NCI-H748 treated with DMSO at 0.1 percent for 48 hours (cell line): ENCODE data around the gene LRRC71.
"Not testable (repeated sequence)": the region's sequence is repeated elsewhere in the genome, so short reads cannot be mapped to it uniquely, and the experiment has no call there.

ENCODE experiments used
- DNase-seq: peaks from one replicate; lab custom pipeline; 2025; lab: John Stamatoyannopoulos, UW

LRRC71 gene

DNA sequence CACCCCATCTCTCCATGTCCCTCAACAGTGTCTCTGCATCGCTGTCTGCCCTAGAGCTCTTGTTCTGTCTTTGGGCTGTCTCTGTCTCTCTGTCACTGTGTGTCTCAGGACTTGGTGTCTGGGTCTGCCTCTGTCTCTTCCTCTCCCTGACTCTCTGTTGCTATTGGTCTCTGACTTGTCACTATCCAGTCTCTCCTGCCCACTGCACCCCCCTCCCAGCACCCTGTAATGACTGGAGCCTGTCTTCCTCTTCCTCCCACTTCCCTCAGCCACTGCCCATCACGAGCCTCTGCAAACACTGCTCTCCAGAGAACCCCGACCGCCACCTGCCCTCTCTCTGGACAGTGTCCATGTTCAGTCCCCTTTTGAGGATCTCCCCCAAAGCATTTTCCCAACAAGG lies 14.8 kb upstream of the LRRC71 start:
- DNase-seq, result no peak

DNA sequence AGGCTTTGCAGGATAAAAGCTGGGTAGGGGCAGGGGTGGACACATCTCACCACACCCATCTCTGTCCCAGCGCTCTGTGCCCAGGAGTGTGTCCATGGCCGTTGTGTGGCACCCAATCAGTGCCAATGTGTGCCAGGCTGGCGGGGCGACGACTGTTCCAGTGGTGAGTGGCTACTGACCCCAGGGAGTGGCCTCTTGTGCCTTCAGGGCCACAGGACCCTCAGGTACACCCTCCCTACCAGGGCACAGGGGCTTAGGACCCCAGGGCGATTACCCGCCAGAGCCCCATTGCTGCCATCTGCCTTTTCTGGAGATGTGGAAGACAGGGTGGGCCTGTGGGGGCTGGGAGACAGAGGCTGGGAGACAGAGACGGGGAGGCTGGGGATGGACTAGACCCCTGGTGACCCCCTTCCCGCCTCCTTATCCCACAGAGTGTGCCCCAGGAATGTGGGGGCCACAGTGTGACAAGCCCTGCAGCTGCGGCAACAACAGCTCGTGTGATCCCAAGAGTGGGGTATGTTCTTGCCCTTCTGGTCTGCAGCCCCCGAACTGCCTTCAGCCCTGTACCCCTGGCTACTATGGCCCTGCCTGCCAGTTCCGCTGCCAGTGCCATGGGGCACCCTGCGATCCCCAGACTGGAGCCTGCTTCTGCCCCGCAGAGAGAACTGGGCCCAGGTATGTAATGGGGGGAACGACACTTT lies 14.1 kb upstream of the LRRC71 start:
- no peak for DNase-seq

DNA sequence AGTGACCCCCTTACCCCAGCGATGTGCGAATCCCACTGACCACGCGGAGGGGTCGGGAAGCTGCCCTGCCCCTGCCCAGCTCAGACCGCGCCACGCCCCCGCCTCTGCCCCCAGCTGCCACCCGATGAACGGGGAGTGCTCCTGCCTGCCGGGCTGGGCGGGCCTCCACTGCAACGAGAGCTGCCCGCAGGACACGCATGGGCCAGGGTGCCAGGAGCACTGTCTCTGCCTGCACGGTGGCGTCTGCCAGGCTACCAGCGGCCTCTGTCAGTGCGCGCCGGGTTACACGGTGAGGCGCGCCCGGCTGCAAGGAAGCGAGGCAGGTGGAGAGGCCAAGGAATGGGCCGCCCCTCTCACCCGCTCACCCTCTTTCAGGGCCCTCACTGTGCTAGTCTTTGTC lies 11.9 kb upstream of the LRRC71 start:
- DNase-seq, result no peak

DNA sequence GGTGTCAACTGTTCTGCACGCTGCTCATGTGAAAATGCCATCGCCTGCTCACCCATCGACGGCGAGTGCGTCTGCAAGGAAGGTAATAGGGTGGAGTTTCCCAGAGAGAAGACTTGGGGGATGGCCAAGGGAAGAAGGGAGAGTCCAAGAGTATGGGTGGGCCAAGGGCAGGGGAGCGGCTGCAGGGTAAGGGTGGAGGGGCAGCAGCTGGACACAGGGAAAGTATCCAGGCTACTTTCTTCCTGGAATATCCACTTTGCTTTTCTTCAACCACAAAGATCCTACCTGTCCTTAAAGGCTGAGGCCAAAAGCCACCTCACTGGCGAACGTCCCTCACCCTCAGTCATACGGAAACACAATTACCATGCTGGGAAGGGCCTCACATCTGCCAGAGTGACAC lies 11.5 kb upstream of the LRRC71 start:
- DNase-seq, result no peak

DNA sequence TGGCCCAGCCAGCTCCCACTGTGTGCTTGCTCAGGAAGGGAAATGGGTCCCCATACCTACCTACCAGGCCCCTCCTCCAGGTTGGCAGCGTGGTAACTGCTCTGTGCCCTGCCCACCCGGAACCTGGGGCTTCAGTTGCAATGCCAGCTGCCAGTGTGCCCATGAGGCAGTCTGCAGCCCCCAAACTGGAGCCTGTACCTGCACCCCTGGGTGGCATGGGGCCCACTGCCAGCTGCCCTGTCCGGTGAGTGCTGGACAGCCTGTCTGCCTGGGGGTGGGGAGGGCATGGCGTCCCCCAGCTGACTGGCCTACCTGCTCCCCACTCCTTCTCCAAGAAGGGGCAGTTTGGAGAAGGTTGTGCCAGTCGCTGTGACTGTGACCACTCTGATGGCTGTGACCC lies 10.8 kb upstream of the LRRC71 start:
- DNase-seq, result no peak

DNA sequence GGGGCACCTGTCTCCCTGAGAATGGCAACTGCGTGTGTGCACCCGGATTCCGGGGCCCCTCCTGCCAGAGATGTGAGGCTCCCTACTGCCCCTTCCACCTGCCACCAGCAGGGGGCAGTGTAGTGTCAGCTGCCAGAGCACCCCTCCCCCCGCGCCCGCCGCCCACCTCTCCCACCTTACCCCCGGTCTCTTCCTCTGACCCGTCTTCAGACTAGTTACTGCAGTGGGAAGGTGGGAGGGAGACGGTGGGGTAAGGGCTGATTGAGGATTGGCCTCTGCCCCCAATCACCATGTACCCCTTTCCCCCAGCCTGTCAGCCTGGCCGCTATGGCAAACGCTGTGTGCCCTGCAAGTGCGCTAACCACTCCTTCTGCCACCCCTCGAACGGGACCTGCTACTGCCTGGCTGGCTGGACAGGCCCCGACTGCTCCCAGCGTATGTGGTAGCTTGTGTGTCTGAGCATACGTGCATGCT lies 10.1 kb upstream of the LRRC71 start:
- no peak for DNase-seq

DNA sequence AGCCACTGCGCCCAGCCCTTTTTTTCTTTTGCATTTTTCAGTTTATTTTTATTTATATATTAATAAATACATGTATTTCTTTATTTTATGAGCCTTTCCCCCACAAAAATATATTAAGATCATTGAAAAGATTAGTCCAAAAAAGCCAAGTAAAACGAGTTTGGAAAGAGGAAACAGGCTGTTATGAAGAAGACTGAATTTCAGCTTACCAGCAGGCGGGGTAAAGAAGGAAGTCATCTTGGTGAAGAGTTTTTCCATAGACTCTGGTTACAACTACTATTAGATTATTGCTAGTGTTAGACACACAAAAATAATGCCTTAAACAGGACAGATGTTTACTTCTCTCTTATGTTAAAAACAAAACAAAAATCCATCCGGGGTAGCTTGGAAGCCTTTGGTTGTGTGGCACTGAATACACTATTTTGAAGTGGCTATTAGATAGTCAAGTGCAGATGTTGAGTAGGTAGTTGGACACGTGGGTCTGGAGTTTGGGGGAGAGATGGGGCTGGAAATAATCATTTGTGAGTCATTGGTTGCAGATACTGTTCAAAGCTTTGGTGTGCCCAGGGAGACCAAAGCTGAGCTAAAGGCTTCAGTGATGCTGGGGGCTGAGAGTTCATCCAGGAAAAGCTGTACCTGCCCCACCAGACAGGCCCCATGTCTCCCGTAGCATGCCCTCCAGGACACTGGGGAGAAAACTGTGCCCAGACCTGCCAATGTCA lies 8.7 kb upstream of the LRRC71 start:
- no peak for DNase-seq

DNA sequence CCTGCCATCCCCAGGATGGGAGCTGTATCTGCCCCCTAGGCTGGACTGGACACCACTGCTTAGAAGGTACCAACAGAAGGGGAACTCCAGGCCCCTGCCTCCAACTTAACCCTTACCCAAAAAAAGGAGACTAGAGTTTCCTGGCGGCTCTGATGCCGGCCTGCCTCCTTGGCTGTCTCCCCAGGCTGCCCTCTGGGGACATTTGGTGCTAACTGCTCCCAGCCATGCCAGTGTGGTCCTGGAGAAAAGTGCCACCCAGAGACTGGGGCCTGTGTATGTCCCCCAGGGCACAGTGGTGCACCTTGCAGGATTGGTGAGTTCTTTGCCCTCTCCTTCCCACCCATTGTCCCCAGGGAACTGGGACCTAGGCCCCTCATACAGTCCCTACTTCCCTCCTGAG lies 8.1 kb upstream of the LRRC71 start:
- no peak for DNase-seq

DNA sequence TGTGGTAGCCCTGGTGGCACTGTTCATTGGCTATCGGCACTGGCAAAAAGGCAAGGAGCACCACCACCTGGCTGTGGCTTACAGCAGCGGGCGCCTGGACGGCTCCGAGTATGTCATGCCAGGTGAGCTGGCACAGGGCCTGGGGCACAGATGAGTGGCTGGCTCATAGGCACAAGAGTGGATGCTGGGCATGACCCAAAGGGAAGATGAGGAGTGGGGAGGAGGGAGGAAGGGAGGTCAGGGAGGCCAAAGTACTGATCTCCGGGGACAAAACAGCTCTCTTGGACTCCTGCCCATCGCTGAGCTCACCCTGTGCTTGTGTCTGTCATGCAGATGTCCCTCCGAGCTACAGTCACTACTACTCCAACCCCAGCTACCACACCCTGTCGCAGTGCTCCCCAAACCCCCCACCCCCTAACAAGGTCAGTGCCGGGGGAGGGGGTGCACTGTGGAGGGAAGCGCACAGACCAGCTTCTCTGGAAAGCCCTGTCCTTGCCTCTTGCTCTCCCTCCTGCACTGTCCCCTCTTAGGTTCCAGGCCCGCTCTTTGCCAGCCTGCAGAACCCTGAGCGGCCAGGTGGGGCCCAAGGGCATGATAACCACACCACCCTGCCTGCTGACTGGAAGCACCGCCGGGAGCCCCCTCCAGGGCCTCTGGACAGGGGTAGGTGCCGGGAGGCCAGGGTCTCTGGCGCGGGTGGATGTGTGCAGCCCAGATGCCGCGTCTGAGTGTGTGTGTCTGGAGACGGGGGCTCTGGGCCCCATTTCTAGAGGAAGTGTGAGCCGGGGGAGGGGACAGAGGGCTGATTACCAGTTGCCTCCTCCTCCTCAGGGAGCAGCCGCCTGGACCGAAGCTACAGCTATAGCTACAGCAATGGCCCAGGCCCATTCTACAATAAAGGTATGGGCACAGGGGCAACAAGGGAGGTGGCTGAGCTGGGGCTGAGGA lies 7.3 kb upstream of the LRRC71 start:
- no peak for DNase-seq

DNA sequence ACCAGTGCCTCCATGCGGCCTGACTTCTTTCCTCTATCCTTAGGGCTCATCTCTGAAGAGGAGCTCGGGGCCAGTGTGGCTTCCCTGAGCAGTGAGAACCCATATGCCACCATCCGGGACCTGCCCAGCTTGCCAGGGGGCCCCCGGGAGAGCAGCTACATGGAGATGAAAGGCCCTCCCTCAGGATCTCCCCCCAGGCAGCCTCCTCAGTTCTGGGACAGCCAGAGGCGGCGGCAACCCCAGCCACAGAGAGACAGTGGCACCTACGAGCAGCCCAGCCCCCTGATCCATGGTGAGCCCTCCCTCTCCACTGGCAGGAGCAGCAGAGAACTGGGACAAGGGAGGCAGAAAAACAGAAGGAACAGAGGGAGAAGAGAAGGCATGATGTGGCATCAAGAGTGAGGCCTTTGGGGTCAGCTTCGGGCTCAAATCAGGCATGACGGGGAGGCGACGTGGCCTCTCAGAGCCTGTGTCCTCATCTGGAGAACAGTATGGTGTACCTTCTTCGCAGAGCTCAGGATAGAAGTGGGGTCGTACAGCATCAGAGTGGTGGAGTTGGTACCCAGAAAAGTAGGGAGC lies 6.5 kb upstream of the LRRC71 start:
- DNase-seq, result no peak

DNA sequence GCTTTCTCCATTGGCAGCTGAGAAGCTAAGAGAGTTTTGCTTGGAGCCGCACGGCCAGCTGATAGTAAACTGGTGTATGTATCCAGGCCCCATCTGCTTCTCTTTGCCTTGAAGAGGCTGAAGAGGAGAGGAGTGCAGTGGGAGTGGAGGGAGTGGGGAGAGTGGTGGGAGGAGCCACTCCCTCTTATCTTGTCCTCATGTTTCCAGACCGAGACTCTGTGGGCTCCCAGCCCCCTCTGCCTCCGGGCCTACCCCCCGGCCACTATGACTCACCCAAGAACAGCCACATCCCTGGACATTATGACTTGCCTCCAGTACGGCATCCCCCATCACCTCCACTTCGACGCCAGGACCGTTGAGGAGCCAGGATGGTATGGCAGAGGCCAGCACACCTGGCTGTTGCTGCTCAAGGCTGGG lies 6.0 kb upstream of the LRRC71 start:
- DNase-seq, result no peak

DNA sequence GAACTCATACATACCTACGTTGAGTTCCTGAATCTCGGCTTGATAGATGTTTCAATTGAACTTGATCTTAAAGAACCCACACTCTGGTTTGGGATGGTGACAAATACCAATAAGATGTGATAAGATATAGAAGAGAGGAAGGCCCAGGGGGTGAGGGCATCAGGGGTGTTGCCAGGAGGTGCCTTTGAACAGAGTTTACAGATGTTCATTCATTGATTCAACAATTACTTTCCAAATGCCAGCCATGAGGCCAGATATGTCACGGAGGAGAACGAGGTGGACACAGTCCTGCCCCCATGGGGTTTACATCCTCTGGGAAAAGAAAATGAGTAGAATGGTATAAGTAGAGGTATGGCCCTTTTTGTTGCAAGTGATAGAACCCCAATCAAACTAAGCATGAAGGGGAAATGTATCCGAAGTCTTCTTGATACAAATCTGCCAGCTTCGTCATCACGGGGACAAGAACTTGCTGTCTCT lies 659 bp downstream of the LRRC71 start:
- no peak for DNase-seq

DNA sequence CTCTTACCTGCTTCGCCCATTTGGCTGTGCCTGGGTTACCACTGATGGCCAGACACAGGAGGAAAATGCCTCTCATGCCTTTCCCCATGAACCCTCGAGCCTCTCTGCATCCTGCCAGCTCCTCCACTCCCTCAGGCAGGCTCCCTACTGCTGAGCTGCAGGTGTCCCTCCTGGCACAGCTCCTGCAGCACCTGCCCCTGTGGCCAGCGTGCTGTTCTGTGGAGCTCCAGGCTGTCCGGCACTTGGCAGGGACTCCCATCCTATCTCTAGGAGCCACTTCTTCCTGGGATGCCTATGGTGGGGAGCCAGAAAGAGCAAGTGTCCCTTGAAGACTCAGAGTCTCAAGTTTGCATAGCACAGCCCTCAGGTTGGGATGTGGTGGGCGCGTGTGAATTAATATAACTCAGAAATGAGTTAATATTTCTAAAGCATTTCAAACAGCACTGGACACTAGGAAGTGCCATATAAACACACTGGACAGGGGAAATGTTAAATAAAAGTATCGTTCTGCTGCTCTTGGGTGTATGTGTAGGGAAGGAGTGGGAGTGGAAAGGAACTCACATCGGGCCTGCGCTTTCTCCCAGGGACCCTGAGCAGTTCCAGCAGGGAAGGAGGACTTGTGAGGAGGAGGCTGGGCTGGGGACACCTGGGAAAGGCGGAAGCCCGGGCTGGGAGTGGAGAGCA lies 2.7 kb downstream of the LRRC71 start:
- DNase-seq, result no peak

DNA sequence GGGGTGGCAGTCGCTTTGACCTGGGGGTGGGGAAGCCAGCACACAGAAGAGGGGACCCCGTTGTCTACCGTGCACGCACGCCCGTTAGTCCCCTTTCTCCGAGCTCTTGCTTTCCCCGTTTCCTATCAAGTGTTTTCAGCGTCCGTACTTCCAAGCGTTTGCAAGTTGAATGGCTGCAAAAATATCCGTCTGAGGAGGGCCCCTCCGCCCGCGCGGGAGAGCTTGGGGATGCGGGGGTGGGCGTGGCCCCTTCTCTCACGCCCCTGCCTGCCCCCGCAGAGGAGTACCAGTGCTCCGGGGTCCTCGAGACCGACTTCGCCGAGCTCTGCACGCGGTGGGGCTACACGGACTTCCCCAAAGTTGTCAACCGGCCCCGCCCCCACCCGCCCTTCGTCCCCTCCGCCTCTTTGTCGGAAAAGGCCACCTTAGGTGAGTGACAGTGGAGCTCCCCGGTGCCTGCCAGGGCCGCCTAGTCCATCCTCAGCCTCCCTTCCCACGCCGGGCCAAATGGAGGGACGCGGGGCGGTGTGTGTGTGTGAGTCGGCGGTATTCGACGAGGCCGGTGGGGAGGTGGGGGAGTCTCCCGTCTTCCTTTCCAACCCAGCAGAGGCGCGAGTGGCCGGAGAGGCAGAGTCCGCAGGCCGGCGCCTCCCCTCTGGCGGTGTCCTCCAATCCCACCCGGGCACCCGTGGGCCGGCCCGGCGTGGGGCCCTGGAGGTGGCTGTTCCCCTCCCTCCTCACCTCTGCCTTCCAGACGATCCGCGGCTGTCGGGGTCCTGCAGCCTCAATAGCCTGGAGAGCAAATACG lies 3.4 kb downstream of the LRRC71 start:
- no peak for DNase-seq

DNA sequence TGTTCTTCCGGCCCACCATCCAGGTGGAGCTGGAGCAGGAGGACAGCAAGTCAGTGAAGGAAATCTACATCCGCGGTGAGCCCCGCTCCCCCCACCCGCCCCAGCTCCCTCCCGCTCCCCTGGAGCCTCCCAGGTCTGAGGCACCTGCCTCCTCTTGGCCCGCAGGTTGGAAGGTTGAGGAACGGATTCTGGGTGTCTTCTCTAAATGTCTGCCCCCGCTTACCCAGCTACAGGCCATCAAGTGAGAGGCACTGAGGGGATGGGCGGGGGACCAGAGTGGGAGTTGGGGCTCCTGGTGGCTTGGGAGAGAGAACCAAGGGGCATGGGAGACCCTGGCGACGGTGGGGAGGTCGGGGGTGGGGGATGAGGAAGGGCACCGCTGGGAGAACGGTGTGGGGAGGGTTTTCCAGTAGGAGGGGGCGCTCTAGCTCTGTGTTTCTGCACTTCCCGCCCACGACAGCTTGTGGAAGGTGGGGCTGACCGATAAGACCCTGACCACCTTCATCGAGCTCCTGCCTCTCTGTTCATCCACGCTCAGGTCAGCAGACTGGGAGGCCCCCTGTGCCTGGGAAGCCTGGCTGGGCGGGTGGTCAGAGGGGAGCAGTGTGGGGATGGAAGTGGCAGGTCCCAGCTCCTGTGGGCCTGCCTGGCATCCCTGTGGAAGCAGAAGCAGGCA lies 4.2 kb downstream of the LRRC71 start:
- no peak for DNase-seq

DNA sequence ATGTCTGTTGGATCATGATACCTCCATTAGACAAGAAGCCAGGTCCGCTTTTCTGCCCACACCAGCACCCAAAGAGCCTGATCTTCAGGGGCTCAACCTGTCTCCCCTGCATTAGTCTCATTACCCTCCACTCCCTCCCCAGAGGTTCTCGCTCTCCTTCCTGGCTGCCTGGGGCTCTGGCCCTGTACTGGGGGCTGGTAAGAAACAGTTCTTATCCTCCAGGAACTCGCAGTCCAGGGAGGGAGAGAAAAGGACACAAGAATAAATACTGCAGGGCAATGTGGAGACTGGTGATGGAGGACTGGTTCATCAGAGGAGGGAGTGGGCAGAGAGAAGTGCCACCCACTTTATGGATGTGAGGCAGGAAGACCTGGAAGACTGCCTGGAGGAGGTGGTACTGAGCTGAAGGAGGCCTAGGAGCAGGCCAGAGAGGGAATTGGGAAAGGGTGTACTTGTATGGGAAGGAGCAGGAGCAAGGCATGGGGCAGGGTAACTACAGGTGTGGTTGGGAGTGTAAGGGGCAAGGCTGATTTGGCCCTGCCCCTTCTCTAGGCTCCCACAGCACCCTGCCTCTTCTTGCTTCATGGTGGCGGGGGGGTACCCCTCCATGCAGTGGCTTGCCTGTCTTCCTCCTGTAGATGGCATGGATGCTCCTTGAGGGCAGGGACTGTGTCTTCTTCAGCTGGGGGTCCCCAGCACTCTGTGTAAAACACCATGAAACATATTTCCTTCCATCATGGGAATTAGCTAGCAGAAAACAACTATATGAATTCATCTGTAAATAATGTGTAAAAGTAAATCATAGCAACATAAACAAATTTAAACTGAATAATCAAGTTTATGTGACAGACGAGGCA lies 5.0 kb downstream of the LRRC71 start:
- DNase-seq, result no peak

DNA sequence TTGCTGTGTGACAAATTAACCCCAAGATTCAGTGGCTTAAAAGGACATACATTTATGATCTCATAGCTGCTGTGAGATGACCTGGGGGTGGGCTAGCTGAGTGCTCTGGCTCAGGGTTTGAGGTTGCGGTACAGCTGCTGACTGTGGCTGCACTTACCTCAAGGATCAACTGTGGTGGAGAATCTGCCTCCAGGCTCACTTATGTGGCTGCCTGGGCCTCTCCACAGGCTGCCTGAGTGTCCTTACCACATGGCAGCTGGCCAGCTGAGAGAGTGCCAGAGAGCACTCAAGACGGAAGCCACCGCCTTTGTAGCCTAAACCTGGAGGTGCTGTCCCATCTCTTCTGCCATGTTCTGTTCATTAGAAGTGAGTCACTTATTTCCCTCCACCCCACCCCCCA lies 5.7 kb downstream of the LRRC71 start:
- no peak for DNase-seq

DNA sequence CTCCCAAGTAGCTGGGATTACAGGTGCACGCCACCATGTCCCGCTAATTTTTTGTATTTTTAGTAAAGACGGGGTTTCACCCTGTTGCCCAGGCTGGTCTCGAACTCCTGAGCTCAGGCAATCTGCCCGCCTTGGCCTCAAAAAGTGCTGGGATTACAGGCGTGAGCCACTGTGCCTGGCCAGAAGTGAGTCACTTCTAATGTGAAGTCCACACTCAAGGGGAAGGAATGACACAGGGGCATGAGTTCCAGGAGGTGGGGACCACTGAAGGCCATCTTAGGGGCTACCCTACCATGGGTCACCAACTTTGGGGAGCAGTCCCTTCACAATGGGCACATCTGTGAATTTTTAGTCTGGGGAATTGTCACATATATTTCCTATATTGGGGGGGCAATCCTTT lies 6.3 kb downstream of the LRRC71 start:
- DNase-seq, result not testable (repeated sequence)
